ENCODE data around the gene FGD2. TPM values are rescaled to one million over a fixed set of nuclear protein-coding genes. Genes with fewer than 3 reads are reported as not detected.

The FGD2 gene
- total RNA-seq, 1 experiment from 2014 or later: 0.44 TPM

- Histone ChIP-seq H3K27ac (ENCODE audit: low read length) (peak overlapping the region; percentile 95), H2AFZ (ENCODE audit: low read length) (peak overlapping the region; percentile 25; the same call in 1 of the 2 replicates), H3K9me2 (replicated peaks; ENCODE audit: low read length) (no peaks in the 10 kb centered on the region), H3K9me3 (ENCODE audit: low read length) (no peaks in the 10 kb centered on the region), H4K20me1 (ENCODE audit: low read length) (no peaks in the 10 kb centered on the region), H3F3A (ENCODE audit: low read length, unreplicated experiment) (no peaks in the 10 kb centered on the region), H3K9ac (ENCODE audit: low read length) (peak overlapping the region; percentile 80), H3K27me3 (ENCODE audit: low read length) (no peaks in the 10 kb centered on the region), H3K4me1 (ENCODE audit: insufficient read depth, low read length) (peaks cover 54% of the 10 kb centered on the region), H3K79me2 (ENCODE audit: low read length) (no peaks in the 10 kb centered on the region), H3K36me3 (ENCODE audit: low read depth, low read length) (no peaks in the 10 kb centered on the region), H3K4me2 (ENCODE audit: low read length) (peak overlapping the region; percentile 78), H3K4me3 (ENCODE audit: low read length) (peak overlapping the region; percentile 22)
- no TSS peak for BruUV-seq (replicated peaks)
- DNase-seq (peak; percentile 43), ATAC-seq (peak; percentile 1; the same call in 1 of the 2 replicates)
- CTCF ChIA-PET: interaction anchor here (1.0 kb wide), 2 partner anchors 38 to 72 kb away, joined by 3 to 5 read pairs; no protein-coding TSS in a partner anchor
- POLR2A ChIA-PET (ENCODE audit: unreplicated experiment): interaction anchor here (0.8 kb wide), 1 partner anchor 46 kb away, joined by 6 read pairs; no protein-coding TSS in a partner anchor
- intact Hi-C loops (cut with micrococcal nuclease): no loop called here
- no peak for TF ChIP-seq EZH2 (IDR thresholded peaks at IDR 0.05; ENCODE audit: low read length, unreplicated experiment)
- no peak for TF ChIP-seq CTCF (conservative IDR thresholded peaks at IDR 0.05; ENCODE audit: low read depth, low read length)
- no peak for TF ChIP-seq EZH2phosphoT487 (IDR thresholded peaks at IDR 0.05; ENCODE audit: borderline replicate concordance, low read length)
Measured at GRCh38 chr6:37056112-37056403, 50.6 kb downstream of the FGD2 start.

GRCh38 chr6:37056439-37057127 is 51.1 kb downstream of the FGD2 start:
- DNase-seq: peak; percentile 93
- Histone ChIP-seq H3K27ac (ENCODE audit: low read length) (peak overlapping the region; percentile 95), H3K4me3 (ENCODE audit: low read length) (peak overlapping the region; percentile 22), H3K4me1 (ENCODE audit: insufficient read depth, low read length) (peaks cover 54% of the 10 kb centered on the region), H3K27me3 (ENCODE audit: low read length) (no peaks in the 10 kb centered on the region), H3K79me2 (ENCODE audit: low read length) (no peaks in the 10 kb centered on the region), H4K20me1 (ENCODE audit: low read length) (no peaks in the 10 kb centered on the region), H2AFZ (ENCODE audit: low read length) (peak overlapping the region; percentile 25; the same call in 1 of the 2 replicates), H3K9me3 (ENCODE audit: low read length) (no peaks in the 10 kb centered on the region), H3F3A (ENCODE audit: low read length, unreplicated experiment) (no peaks in the 10 kb centered on the region), H3K9ac (ENCODE audit: low read length) (peak overlapping the region; percentile 80), H3K4me2 (ENCODE audit: low read length) (peak overlapping the region; percentile 78), H3K36me3 (ENCODE audit: low read depth, low read length) (no peaks in the 10 kb centered on the region), H3K9me2 (replicated peaks; ENCODE audit: low read length) (no peaks in the 10 kb centered on the region)
- peak; percentile 49 for ATAC-seq
- ChIA-PET POLR2A (ENCODE audit: unreplicated experiment) (interaction anchor here (0.6 kb wide), 2 partner anchors 33 to 114 kb away, joined by 3 to 8 read pairs; no protein-coding TSS in a partner anchor), CTCF (interaction anchor here (0.6 to 1.2 kb wide), 6 partner anchors 27 to 80 kb away, joined by 3 to 5 read pairs (median 4); no protein-coding TSS in a partner anchor)
- TSS peak; percentile 56 for BruUV-seq (replicated peaks)
- intact Hi-C loops (cut with micrococcal nuclease): no loop called here
- TF ChIP-seq EZH2 (IDR thresholded peaks at IDR 0.05; ENCODE audit: low read length, unreplicated experiment) (no peak), EZH2phosphoT487 (IDR thresholded peaks at IDR 0.05; ENCODE audit: borderline replicate concordance, low read length) (peak; percentile 34; the same call in 1 of the 2 replicates), CTCF (conservative IDR thresholded peaks at IDR 0.05; ENCODE audit: low read depth, low read length) (no peak)

- H3K4me1 ChIP-seq (ENCODE audit: insufficient read depth, low read length): peaks cover 54% of the 10 kb centered on the region
- H3K27ac ChIP-seq (ENCODE audit: low read length): peak overlapping the region; percentile 95
- no peaks in the 10 kb centered on the region for H3K9me3 ChIP-seq (ENCODE audit: low read length)
- no peaks in the 10 kb centered on the region for H3K79me2 ChIP-seq (ENCODE audit: low read length)
- ChIA-PET POLR2A (ENCODE audit: unreplicated experiment) (interaction anchor here (0.6 kb wide), 2 partner anchors 33 to 114 kb away, joined by 3 to 8 read pairs; no protein-coding TSS in a partner anchor), CTCF (interaction anchor here (1.0 to 1.2 kb wide), 5 partner anchors 28 to 71 kb away, joined by 3 to 5 read pairs (median 4); no protein-coding TSS in a partner anchor)
- no TSS peak for BruUV-seq (replicated peaks)
- H2AFZ ChIP-seq (ENCODE audit: low read length): no peak overlapping the region
- H3K27me3 ChIP-seq (ENCODE audit: low read length): no peaks in the 10 kb centered on the region
- DNase-seq (no peak), ATAC-seq (no peak)
- H3F3A ChIP-seq (ENCODE audit: low read length, unreplicated experiment): no peaks in the 10 kb centered on the region
- H3K36me3 ChIP-seq (ENCODE audit: low read depth, low read length): no peaks in the 10 kb centered on the region
- intact Hi-C loops (cut with micrococcal nuclease): no loop called here
- no peaks in the 10 kb centered on the region for H3K9me2 ChIP-seq (replicated peaks; ENCODE audit: low read length)
- no peak for TF ChIP-seq EZH2 (IDR thresholded peaks at IDR 0.05; ENCODE audit: low read length, unreplicated experiment)
- no peak for TF ChIP-seq CTCF (conservative IDR thresholded peaks at IDR 0.05; ENCODE audit: low read depth, low read length)
- TF ChIP-seq EZH2phosphoT487 (IDR thresholded peaks at IDR 0.05; ENCODE audit: borderline replicate concordance, low read length): no peak
- H4K20me1 ChIP-seq (ENCODE audit: low read length): no peaks in the 10 kb centered on the region
- peak overlapping the region; percentile 80; the same call in 1 of the 2 replicates for H3K9ac ChIP-seq (ENCODE audit: low read length)
- H3K4me3 ChIP-seq (ENCODE audit: low read length): no peak overlapping the region
- peak overlapping the region; percentile 78 for H3K4me2 ChIP-seq (ENCODE audit: low read length)
Measured at GRCh38 chr6:37057128-37057471, 51.6 kb downstream of the FGD2 start.
